Measurements from ENCODE around the gene DHRS3. TPM values are rescaled to one million over a fixed set of nuclear protein-coding genes. Genes with fewer than 3 reads are reported as not detected.

DHRS3 gene
- total and polyA plus RNA-seq, 2 experiments from 2014 or later: 12.5 to 15.3 TPM

GRCh38 chr1:12636098-12636950, 18.3 kb upstream of the DHRS3 start:
- Histone ChIP-seq H3K27ac (no peak overlapping the region), H3K27me3 (no peaks in the 10 kb centered on the region), H3K4me3 (no peak overlapping the region), H3K4me1 (ENCODE audit: low read depth) (no peaks in the 10 kb centered on the region), H3K9me3 (ENCODE audit: low read depth) (peaks cover 5% of the 10 kb centered on the region), H3K36me3 (no peaks in the 10 kb centered on the region)
- peak in 1 of 2 donors; percentile 97 for DNase-seq (ENCODE audit: low read depth in 1 of 2, low spot score in 1 of 2)
- TF ChIP-seq CTCF (IDR thresholded peaks at IDR 0.05; ENCODE audit: low read depth, low read length): no peak

DNA sequence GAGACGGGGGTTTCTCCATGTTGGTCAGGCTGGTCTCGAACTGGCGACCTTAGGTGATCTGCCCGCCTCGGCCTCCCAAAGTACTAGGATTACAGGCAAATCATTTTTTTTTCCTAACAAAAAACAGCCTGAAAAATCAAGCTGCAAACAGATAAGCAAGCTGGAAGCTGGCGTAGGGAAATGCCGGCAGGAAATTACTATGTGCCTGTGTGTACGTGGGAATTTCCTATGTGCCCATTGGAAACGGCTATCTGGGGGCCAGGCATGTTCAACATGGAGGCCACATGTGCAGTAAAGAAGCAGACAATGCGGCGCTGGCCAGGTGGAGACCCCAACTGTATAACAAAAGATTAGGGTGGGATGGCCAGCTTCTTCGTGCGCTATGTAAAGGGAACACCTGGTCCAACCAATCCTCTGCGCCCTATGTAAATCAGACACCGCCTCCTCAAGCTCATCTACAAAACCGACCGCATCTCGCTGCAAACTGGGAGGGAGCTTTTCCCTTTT, 16.7 kb upstream of the DHRS3 start:
- Histone ChIP-seq H3K4me1 (ENCODE audit: low read depth) (no peaks in the 10 kb centered on the region), H3K4me3 (no peak overlapping the region), H3K9me3 (ENCODE audit: low read depth) (no peaks in the 10 kb centered on the region), H3K27me3 (no peaks in the 10 kb centered on the region), H3K36me3 (no peaks in the 10 kb centered on the region), H3K27ac (no peak overlapping the region)
- DNase-seq (ENCODE audit: low read depth in 1 of 2, low spot score in 1 of 2): no peak
- no peak for TF ChIP-seq CTCF (IDR thresholded peaks at IDR 0.05; ENCODE audit: low read depth, low read length)

- Histone ChIP-seq H3K9me3 (ENCODE audit: low read depth) (no peaks in the 10 kb centered on the region), H3K36me3 (no peaks in the 10 kb centered on the region), H3K4me3 (no peak overlapping the region), H3K27ac (no peak overlapping the region), H3K27me3 (no peaks in the 10 kb centered on the region), H3K4me1 (ENCODE audit: low read depth) (no peaks in the 10 kb centered on the region)
- TF ChIP-seq CTCF (IDR thresholded peaks at IDR 0.05; ENCODE audit: low read depth, low read length): no peak
- peak in 1 of 2 donors; percentile 45 for DNase-seq (ENCODE audit: low read depth in 1 of 2, low spot score in 1 of 2)
These were observed 16.1 kb upstream of the DHRS3 start for GRCh38 chr1:12634156-12634555.

DNA sequence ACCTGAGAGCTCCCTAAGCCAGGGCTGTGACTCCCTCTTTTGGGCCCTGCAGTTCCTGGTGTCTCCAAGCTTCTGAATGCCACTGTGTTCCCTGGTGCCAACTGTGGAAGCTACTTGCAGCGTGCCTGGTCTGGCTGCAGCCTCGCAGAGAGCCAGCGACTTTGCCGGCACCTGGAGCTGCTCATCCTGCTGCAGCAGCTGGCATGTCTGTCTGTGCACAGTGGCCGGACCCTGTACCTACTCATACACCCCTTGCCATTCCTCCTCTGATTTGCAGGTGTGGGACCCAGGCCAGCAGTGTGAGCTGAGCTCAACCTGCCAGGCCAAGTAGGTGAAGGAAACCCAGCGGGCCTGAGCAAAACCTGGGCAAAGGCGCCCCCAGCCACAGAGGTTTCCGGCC, 13.6 kb upstream of the DHRS3 start:
- H3K27ac ChIP-seq: no peak overlapping the region
- no peaks in the 10 kb centered on the region for H3K4me1 ChIP-seq (ENCODE audit: low read depth)
- DNase-seq (ENCODE audit: low read depth in 1 of 2, low spot score in 1 of 2): no peak
- TF ChIP-seq CTCF (IDR thresholded peaks at IDR 0.05; ENCODE audit: low read depth, low read length): no peak
- H3K9me3 ChIP-seq (ENCODE audit: low read depth): no peaks in the 10 kb centered on the region
- no peaks in the 10 kb centered on the region for H3K36me3 ChIP-seq
- no peaks in the 10 kb centered on the region for H3K27me3 ChIP-seq
- no peak overlapping the region for H3K4me3 ChIP-seq

DNA sequence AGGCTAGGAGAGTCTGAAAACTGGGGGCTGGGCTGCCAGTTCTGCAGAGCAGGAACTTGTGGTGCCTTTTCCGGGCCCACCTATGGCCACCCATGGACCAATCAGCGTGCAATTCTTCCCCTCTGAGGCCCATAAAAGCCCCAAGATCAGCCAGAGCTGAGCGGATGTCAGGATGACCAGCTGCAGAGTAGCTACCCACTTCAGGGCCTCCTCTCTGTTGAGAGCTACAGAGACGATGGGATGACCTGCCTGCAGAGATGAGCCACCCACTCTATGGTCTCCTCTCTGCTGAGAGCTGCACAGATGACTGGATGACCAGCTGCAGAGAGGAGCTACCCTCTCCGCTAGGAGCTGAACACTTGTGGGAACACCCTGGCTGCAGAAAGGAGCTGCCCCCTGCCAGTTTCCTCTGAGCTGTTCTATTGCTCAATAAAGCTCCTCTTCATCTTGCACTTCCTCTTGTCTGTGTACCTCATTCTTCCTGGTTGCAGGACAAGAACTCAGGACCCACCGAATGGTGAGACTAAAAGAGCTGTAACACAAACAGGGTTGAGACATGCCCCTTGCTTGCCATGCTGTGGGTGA, 13.0 kb upstream of the DHRS3 start:
- Histone ChIP-seq H3K4me3 (no peak overlapping the region), H3K4me1 (ENCODE audit: low read depth) (no peaks in the 10 kb centered on the region), H3K27me3 (no peaks in the 10 kb centered on the region), H3K27ac (no peak overlapping the region), H3K9me3 (ENCODE audit: low read depth) (no peaks in the 10 kb centered on the region), H3K36me3 (no peaks in the 10 kb centered on the region)
- TF ChIP-seq CTCF (IDR thresholded peaks at IDR 0.05; ENCODE audit: low read depth, low read length): no peak
- no peak for DNase-seq (ENCODE audit: low read depth in 1 of 2, low spot score in 1 of 2)
